SK-N-SH treated with all-trans-retinoic acid at 6 μM for 48 hours (cell line): Measurements from ENCODE around the gene GFM1.
A peak's percentile ranks its signal among the peaks of the same experiment; 100 is the strongest.

Experiments used
- ZFP3 ChIP-seq: fragments of 250-450 bp; sonication (Bioruptor Pico); IDR thresholded peaks from 2 replicates; pipeline ENCODE4 v1.5.0; 2020; ENCODE audit warnings: mild to moderate bottlenecking, moderate library complexity
- TF ChIP-seq, protein P1 (sequence below): fragments of 250-450 bp; sonication (Bioruptor Pico); IDR thresholded peaks from 2 replicates; pipeline ENCODE4 v1.8.0; 2020; ENCODE audit warnings: mild to moderate bottlenecking, moderate library complexity, borderline replicate concordance

DNA sequence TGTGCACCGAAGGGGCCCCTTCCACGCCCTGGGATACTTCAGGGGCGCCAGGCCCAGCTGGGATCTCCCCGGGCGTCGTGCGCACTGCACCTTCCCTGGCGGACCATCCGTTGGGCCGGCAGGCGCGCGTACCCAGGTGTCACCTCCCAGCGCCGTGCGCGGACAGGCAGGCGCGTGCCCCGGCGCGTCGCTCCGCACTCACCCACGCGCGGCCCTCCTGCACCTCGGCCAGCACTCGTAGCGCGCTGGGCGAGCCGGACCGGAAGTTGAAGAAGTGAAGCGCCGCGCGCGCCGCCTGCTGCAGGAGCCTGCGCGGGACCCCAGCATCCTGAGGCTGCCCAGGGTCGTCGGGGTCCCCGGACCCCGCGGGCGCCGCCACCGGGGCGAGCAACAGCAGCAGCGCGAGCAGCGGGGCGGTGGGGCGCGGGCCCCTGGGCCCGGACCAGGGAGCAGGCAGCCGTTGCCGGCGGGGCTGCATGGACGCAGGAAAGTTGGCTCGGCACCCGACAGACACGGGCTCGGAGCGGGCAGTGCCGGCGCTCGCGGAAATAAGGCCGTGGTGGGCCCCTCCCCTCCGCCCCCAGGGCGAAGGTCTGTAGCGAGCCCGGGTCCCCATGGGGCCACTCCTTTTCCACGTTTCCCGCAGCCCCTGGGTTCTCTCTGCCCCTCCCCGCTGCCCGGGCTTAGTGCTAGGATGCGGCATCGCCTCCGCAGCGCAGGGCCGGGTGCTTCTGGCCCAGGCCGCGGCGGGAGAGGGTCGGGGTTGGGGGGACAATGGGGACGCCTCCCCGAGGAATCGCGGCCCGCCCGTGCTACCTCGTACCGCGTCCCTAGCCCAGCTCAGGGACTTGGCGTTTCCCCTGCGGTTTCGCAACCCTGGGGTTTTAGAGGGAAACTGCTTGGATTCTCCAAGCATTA is 87.9 kb downstream of the GFM1 start, which contains the start of gene RARRES1:
- TF ChIP-seq, protein P1, sequence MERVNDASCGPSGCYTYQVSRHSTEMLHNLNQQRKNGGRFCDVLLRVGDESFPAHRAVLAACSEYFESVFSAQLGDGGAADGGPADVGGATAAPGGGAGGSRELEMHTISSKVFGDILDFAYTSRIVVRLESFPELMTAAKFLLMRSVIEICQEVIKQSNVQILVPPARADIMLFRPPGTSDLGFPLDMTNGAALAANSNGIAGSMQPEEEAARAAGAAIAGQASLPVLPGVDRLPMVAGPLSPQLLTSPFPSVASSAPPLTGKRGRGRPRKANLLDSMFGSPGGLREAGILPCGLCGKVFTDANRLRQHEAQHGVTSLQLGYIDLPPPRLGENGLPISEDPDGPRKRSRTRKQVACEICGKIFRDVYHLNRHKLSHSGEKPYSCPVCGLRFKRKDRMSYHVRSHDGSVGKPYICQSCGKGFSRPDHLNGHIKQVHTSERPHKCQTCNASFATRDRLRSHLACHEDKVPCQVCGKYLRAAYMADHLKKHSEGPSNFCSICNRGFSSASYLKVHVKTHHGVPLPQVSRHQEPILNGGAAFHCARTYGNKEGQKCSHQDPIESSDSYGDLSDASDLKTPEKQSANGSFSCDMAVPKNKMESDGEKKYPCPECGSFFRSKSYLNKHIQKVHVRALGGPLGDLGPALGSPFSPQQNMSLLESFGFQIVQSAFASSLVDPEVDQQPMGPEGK (CRISPR knock-in tag): no peak
- TF ChIP-seq ZFP3 (CRISPR knock-in tag): 0 out of 2 replicates have a peak, but pooled peaks have one; percentile 52
